Neutrophil (primary cell): Measurements from ENCODE around the gene ZNF488.

Source experiments
- H3K27ac ChIP-seq: fragments of 200-600 bp; sonication (generic); 2 replicates; pipeline ENCODE4 v1.5.1; 2016; ENCODE audit warnings: mild to moderate bottlenecking, moderate library complexity
- H3K27me3 ChIP-seq: fragments of 200-600 bp; sonication (generic); 2 replicates; pipeline ENCODE4 v1.6.0; 2016; ENCODE audit warnings: mild to moderate bottlenecking
- H3K36me3 ChIP-seq: fragments of 200-600 bp; sonication (generic); 2 replicates; pipeline ENCODE4 v1.5.1; 2017
- H3K4me1 ChIP-seq, 2 experiments: fragments of 200-600 bp in 1 of 2; sonication (generic) in 1 of 2; 1 replicate in 1 of 2; 2 replicates in 1 of 2; pipeline versions ENCODE4 v1.5.1 to v1.6.1; 2013 to 2016; ENCODE audit warnings: low read depth in 1 of 2, low read length in 1 of 2, mild to moderate bottlenecking in 1 of 2, moderate library complexity in 1 of 2; ENCODE audit not compliant: control insufficient read depth in 1 of 2, insufficient read depth in 1 of 2
- H3K4me3 ChIP-seq, 2 experiments: fragments of 200-600 bp in 1 of 2; sonication (generic) in 1 of 2; 1 replicate in 1 of 2; 2 replicates in 1 of 2; pipeline ENCODE4 v1.5.1; 2013 to 2016; ENCODE audit warnings: low read depth in 1 of 2, low read length in 1 of 2, mild to moderate bottlenecking in 1 of 2, moderate library complexity in 1 of 2
- H3K9me3 ChIP-seq: fragments of 200-600 bp; sonication (generic); 2 replicates; pipeline ENCODE4 v1.5.1; 2016
- CTCF ChIP-seq: fragments of 200-600 bp; sonication (generic); IDR thresholded peaks from 2 replicates; pipeline ENCODE4 v1.5.1; 2016; ENCODE audit warnings: antibody characterized with exemption

ZNF488 gene

GRCh38 chr10:47331491-47331890 is 52.6 kb downstream of the ZNF488 start:
- TF ChIP-seq CTCF, result no peak
- peaks cover 3% of the 10 kb centered on the region for H3K27me3 ChIP-seq
- no peak overlapping the region for H3K4me3 ChIP-seq
- no peaks in the 10 kb centered on the region for H3K36me3 ChIP-seq
- H3K27ac ChIP-seq, result no peak overlapping the region
- no peaks in the 10 kb centered on the region for H3K4me1 ChIP-seq
- no peaks in the 10 kb centered on the region for H3K9me3 ChIP-seq

GRCh38 chr10:47330804-47331203 is 53.3 kb downstream of the ZNF488 start:
- no peak for TF ChIP-seq CTCF
- no peaks in the 10 kb centered on the region for H3K36me3 ChIP-seq
- no peaks in the 10 kb centered on the region for H3K4me1 ChIP-seq
- H3K4me3 ChIP-seq, result no peak overlapping the region
- peaks cover 3% of the 10 kb centered on the region for H3K27me3 ChIP-seq
- no peak overlapping the region for H3K27ac ChIP-seq
- H3K9me3 ChIP-seq, result no peaks in the 10 kb centered on the region

GRCh38 chr10:47330366-47330765 is 53.7 kb downstream of the ZNF488 start:
- H3K4me1 ChIP-seq, result no peaks in the 10 kb centered on the region
- H3K27me3 ChIP-seq, result peaks cover 3% of the 10 kb centered on the region
- no peaks in the 10 kb centered on the region for H3K36me3 ChIP-seq
- H3K4me3 ChIP-seq, result no peak overlapping the region
- H3K9me3 ChIP-seq, result no peaks in the 10 kb centered on the region
- no peak for TF ChIP-seq CTCF
- no peak overlapping the region for H3K27ac ChIP-seq

GRCh38 chr10:47329855-47330254 is 54.2 kb downstream of the ZNF488 start:
- Histone ChIP-seq H3K9me3 (no peaks in the 10 kb centered on the region), H3K27me3 (peaks cover 3% of the 10 kb centered on the region), H3K4me3 (no peak overlapping the region), H3K36me3 (no peaks in the 10 kb centered on the region), H3K4me1 (no peaks in the 10 kb centered on the region), H3K27ac (no peak overlapping the region)
- TF ChIP-seq CTCF, result no peak

- H3K36me3 ChIP-seq, result no peaks in the 10 kb centered on the region
- H3K4me3 ChIP-seq, result no peak overlapping the region
- no peaks in the 10 kb centered on the region for H3K4me1 ChIP-seq
- H3K27me3 ChIP-seq, result no peaks in the 10 kb centered on the region
- no peak overlapping the region for H3K27ac ChIP-seq
- no peak for TF ChIP-seq CTCF
- H3K9me3 ChIP-seq, result no peaks in the 10 kb centered on the region
Observed at GRCh38 chr10:47326927-47327330, 57.2 kb downstream of the ZNF488 start.
